Vagina (tissue), 2 donors: ENCODE measurements around the gene COL9A3.

ENCODE experiments used
- POLR2A ChIP-seq, 2 donors: fragments of 450-650 bp; IDR thresholded peaks; one replicate each; pipeline ENCODE4 v1.6.1; 2017; ENCODE audit warnings: antibody characterized with exemption in 2 of 2, mild to moderate bottlenecking in 2 of 2, moderate library complexity in 2 of 2
- TF ChIP-seq, protein P1 (sequence below), 3 experiments: fragments of 450-650 bp in 2 of 3; fragments of 200-600 bp in 1 of 3; sonication (generic) in 1 of 3; IDR thresholded peaks; one replicate each; pipeline ENCODE4 v1.5.1; 2017 to 2019; ENCODE audit warnings: antibody characterized with exemption in 3 of 3, mild to moderate bottlenecking in 2 of 3, moderate library complexity in 2 of 3

DNA sequence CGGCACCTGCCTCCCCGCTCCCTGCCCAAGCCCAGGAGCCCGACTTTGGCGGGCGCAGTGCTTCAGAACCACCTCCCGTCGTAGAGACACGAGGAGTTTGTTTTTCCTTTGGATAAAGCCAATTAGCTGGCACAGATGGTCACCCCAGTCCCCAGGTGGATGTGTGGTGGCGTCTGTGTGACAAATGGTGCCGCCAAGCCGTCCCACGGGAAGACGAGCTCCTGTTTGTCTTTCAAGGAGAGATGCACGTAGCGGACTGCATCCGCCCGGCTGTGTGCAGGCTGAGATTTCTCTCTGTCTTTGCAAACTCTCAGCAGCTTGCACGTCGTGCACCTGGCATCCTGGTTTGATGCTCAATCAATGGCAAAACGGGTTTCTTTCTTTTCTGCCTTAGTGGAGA, 36.6 kb upstream of the COL9A3 start:
- TF ChIP-seq, protein P1, sequence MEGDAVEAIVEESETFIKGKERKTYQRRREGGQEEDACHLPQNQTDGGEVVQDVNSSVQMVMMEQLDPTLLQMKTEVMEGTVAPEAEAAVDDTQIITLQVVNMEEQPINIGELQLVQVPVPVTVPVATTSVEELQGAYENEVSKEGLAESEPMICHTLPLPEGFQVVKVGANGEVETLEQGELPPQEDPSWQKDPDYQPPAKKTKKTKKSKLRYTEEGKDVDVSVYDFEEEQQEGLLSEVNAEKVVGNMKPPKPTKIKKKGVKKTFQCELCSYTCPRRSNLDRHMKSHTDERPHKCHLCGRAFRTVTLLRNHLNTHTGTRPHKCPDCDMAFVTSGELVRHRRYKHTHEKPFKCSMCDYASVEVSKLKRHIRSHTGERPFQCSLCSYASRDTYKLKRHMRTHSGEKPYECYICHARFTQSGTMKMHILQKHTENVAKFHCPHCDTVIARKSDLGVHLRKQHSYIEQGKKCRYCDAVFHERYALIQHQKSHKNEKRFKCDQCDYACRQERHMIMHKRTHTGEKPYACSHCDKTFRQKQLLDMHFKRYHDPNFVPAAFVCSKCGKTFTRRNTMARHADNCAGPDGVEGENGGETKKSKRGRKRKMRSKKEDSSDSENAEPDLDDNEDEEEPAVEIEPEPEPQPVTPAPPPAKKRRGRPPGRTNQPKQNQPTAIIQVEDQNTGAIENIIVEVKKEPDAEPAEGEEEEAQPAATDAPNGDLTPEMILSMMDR (IDR thresholded peaks at IDR 0.05) = no peak
- no peak for TF ChIP-seq POLR2A (IDR thresholded peaks at IDR 0.05)
